Measurements from ENCODE around the gene CCR1.
"Not testable (repeated sequence)": the region's sequence is repeated elsewhere in the genome, so short reads cannot be mapped to it uniquely, and the experiment has no call there.

CCR1 gene

DNA sequence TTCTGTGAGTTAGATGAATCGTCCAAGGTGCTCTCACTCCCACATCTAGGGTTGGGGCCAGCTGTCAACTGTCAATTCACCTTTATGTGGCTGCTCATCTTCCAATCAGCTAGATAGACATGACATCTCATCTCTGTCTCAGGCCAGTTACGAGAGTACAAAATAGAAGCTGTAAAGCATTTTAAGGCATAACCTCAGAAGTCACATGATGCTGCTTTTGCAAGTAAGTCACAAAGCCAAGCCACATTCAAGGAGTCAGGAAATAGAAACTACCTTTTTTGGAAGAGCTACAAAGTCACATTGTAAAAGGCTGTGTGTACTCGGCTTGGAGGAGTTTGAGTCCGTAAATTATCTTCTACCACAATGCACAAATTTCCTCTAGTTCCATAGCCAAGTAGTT, 5.1 kb upstream of the CCR1 start:
- no peak for DNase-seq (ENCODE audit: low read depth in 1 of 2, low spot score in 1 of 2)

DNA sequence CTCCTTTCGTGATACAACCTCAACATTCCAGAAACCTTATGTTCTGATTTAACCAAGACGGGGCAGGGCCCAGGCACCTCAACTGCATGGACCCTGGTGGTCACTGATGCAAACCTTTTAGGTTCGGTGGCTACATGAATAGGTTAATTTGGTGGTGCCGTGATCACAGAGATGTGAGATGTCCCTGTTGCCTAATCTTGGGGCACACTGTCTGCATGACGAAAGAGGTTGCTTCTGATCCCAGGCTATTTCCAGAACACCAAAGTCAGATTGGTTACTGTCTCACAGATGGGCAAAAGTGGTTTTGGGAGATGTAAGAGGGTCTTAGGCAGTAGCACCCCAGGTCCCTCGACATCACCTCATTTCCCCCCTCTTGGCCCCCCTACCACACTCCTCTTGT, 4.0 kb upstream of the CCR1 start:
- no peak for DNase-seq (ENCODE audit: low read depth in 1 of 2, low spot score in 1 of 2)

DNA sequence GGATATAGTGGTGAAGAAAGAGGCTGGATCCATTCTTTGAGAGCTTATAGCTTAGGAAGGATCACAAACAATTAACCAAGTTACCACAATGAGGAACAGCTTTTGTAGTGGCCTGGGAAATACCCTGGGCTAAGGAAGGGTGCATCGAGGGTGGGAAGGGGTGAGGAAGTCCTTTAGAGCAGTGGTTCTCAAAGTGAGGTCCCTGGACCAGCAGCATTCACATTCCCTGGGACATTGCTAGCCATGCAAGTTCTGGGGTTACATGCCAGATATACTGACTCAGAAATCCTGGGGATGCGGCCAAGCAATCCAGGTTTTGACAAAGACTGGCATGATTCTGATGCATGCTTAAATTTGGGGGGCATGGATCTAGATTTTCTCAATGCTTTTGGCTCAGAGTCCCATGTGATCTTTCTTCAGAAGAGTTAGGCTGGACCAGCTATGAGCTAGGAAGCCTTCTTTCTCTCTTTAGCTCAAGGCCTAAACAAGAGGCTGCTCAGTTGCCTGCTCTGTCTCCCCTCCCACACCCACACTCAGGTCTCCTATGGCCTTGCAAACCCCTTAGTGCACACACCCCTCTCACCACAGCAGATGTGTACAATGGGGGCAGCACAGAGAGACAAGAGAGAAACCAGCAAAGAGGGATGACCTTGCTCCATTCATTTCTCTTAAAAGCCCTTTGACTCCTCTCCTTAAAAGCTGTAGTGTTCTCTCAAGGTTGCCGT, 1.8 kb upstream of the CCR1 start:
- no peak for DNase-seq (ENCODE audit: low read depth in 1 of 2, low spot score in 1 of 2)

DNA sequence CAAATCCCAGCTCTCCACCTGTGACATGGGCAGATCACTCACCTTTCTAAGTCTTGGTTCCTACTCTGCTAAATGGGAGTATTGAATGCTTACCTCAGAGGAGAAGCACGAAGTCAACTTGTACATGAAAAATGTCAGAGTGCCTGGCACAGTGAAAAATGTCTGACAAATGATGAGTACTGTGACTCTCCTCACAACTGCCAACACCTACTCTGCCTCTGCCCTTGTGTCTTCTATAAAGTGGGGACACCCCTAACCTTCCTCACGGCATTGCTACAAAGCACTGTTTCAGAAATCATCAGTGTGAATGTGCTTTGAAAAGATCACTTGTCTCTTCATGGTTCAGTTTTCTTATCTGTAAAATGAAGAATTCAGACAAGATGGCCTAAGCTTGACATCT, 940 bp upstream of the CCR1 start:
- no peak for DNase-seq (ENCODE audit: low read depth in 1 of 2, low spot score in 1 of 2)

DNA sequence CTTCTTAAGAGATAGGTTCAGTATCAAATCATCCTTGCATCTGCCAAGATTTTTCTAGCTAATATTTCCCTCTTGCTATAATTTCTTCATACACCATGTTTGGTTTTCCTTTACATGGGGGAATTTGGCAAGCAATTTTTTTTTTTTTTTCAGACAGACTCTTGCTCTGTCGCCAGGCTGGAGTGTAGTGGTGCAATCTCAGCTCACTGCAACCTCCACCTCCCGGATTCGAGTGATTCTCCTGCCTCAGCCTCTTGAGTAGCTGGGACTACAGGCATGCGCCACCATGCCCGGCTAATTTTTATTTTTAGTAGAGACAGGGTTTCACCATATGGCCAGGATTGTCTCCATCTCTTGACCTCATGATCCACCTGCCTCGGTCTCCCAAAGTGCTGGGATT, 599 bp downstream of the CCR1 start:
- not testable (repeated sequence) for DNase-seq (ENCODE audit: low read depth in 1 of 2, low spot score in 1 of 2)

DNA sequence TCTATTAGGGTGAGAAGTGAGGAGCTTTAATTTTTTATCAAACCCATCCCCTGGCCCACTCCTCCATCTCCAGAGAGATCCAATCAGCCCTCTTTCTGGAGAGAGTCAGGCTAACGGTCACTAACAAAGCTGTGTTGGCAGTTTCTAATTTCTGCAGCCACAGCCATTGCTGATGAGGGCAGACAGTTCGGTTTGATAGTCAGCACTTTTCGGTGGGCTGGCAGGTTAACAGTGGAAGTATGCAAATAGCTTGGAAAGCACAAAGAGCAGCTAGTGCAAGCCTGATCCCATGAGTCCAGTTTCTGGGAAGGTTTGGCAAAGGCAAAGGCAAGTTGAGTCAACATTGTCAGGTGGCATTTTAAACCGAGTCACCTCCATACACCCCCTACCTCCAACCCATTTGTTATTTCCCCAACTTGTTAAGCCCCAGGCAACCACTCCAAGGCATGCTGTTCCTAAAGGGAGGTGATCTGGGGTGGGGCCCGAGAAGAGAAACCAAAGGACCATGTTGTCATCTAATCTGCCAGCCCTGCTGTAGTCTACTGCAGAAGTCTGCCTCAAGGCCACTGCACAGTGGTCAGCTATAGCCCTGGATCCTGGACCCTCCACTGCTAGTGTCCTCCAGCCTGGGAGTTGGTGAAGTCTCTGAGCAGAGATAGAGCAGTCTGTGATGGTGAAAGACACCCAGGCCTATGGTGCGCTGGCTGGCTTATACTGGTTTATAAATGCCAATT, 1.7 kb downstream of the CCR1 start:
- no peak for DNase-seq (ENCODE audit: low read depth in 1 of 2, low spot score in 1 of 2)

DNA sequence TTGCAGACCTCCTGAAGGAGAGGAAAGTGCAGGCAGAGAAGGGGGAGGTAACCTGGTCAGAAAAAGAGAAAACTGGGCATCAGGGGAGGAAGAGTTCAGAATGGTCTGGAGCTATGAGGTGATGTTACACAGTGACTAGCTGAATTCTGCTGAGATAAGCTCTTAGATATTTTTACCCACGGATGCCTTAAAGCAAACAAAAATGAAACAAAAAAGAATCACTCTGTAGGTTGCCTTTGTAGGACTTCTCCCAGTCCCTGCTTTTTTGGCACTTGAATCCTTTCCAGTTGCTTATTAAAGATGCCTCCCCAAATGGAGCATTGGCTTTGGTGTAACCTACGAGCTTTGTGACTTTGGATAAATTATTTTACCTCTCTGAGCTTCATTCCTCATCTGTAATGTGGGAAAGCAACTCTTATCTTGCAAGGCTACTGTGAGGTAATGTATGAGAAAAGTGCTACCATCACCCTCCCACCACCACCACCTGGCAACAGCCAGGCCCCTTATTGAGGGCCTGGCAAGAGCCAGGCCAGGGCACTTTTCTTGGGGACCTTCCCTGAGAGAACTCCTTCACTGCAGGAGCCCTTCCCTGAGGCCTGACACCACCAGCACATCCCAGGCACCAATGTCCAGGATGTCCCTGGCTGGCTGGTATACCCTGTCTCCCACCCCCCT, 2.7 kb downstream of the CCR1 start:
- no peak for DNase-seq (ENCODE audit: low read depth in 1 of 2, low spot score in 1 of 2)

DNA sequence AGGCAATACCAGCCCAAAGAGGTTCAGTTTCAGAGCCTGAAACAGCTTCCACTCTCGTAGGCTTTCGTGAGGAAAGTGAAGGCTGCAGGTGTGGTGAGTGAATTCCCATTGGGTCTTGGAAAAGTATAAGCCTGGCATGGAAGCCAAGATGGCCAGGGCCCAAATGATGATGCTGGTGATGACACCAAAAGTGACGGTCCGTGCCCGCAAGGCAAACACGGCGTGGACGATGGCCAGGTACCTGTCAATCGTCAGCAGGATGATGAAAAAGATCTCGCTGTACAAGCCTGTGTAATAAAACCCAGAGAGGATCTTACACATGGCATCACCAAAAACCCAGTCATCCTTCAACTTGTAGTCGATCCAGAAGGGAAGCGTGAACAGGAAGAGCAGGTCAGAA, 4.4 kb downstream of the CCR1 start:
- DNase-seq (ENCODE audit: low read depth in 1 of 2, low spot score in 1 of 2) = no peak

DNA sequence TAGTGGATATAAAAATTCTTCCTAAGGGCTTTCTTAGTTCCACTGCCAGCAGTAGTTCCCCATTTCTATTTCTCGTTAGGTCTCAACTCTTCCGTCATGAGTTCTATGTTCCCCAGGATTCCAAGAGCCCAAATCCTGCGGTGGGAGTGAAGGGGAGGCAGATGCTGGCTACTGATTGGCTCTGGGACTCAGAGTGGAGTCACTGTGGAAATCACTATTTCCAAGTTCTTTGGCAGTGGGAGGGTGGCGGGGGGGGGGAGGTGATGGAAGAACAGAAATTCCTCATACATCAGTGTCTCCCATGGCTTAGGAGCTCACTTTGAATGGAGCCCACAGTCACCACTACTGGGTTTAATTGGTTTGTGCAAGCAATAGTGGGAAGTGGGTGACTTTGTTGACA, 5.6 kb downstream of the CCR1 start:
- DNase-seq (ENCODE audit: low read depth in 1 of 2, low spot score in 1 of 2) = no peak

- DNase-seq (ENCODE audit: low read depth in 1 of 2, low spot score in 1 of 2) = no peak
These were observed 7.3 kb downstream of the CCR1 start for GRCh38 chr3:46200790-46201189.

DNA sequence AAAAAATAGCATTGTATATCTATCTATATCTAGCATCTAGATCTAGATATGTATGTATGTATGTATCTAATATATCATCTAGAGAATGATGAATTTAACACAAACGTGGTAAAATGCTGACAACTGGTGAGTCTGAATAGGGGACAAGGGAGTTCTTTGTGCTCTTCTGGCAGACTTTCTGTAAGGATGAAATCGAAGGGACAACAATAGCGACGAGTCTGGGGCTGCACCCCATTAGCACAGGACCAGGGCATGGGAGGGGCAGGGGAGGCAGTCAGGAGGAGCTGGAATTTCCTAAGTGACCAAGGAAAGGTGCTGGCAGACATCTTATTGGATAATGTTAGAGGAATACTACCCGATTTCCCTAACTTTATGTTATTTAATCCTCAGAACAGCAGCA, 7.9 kb downstream of the CCR1 start:
- no peak for DNase-seq (ENCODE audit: low read depth in 1 of 2, low spot score in 1 of 2)

DNA sequence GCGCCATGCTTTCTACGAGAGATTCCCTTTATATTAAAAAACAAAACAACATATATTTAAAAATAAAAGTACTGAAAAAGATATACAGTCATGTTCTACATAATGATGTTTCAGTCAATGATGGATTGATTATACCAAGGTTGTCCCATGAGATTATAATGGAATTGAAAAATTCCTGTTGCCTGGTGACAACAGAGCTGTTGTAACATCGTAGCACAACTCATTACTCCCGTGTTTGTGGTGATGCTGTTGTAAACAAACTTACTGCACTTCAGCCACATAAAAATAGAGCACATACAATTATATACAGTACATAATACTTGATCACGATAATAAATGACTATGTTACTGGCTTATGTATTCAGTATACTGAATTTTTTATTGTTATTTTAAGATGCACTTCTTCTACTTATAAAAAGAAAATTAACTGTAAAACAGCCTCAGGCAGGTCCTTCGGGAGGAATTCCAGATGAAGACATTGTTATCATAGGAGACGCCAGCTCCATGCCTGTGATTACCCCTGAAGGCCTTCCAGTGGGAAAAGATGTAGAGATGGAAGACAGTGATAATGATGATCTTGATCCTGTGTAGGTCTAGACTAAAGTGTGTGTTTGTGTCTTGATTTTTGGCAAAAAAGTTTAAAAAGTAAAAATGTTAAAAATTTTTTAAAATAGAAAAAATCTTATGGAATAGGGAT, 11.7 kb downstream of the CCR1 start:
- no peak for DNase-seq (ENCODE audit: low read depth in 1 of 2, low spot score in 1 of 2)

GRCh38 chr3:46194868-46195553, 13.1 kb downstream of the CCR1 start:
- no peak for DNase-seq (ENCODE audit: low read depth in 1 of 2, low spot score in 1 of 2)

- DNase-seq (ENCODE audit: low read depth in 1 of 2, low spot score in 1 of 2) = no peak
These were observed 14.7 kb downstream of the CCR1 start for GRCh38 chr3:46193436-46193835.

DNA sequence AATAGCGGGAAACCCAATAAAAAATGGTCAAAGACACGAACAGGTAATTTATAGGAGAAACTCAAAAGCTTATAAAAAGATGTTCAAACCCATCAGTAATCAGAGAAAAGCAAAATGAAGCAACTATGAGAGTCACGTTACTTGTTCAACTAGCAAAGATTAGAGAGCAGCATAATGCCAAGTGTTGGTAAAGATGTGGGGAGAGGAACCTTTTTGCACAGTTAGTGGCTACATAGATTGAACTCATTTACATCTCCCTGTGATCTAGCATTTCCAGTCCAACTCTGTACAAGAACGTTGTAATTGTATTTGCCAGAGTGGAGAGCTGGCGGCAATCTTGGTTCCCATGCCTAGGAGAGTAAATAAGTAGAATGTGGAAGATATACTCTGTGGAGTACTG, 15.2 kb downstream of the CCR1 start:
- DNase-seq (ENCODE audit: low read depth in 1 of 2, low spot score in 1 of 2) = no peak

DNA sequence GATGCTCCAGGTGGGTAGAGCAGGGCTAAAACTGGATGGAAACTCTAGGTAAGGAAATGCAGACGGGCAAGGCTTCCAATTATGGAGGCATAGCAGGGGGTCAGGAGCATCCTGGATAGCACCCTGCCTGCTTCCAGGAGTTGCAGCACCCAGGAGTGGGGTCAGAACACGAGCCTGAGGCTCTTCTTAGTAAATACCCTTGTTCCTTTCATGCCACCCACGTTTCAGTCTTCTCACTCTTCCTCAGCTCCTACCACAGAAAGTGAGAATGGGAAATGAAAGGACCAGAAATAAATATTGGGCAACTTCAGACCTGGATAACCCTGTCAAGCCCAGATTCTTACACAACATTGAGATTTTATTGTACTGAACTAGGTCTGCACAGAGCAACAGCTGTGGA, 16.4 kb downstream of the CCR1 start:
- no peak for DNase-seq (ENCODE audit: low read depth in 1 of 2, low spot score in 1 of 2)

DNA sequence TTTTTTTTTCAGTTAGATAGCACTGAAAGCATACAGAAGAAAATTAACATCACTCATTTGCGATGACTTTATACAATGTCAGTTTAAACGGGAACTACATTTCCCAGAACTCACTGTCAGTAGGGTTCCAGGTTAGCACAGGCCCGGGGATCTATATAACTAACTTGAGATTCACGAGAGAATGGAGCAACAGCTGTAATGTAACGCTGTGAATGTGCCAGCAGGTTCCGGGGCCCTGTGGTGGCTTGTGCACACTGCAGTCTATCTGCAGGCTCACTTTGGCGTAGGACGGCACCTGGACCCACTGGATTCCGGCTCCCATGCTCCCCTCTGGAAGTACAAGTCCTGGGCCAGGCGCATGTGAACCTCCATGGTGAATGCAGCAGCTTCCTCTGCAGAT, 19.4 kb downstream of the CCR1 start:
- DNase-seq (ENCODE audit: low read depth in 1 of 2, low spot score in 1 of 2) = no peak

GRCh38 chr3:46187876-46188275, 20.2 kb downstream of the CCR1 start:
- no peak for DNase-seq (ENCODE audit: low read depth in 1 of 2, low spot score in 1 of 2)

DNA sequence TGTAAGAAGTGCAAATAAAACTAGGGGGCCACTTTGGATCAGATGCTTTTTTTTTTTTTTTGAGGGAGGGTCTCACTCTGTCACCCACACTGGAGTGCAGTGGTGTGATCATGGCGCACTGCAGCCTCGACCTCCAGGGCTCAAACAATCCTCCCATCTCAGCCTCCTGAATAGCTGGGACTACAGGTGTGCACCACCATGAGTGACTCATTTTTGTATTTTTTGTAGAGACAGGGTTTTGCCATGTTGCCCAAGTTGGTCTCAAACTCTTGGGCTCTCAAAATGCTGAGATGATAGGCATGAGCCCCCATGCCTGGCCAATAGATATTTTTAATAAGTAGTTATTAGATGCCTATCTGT, 20.8 kb downstream of the CCR1 start:
- DNase-seq (ENCODE audit: low read depth in 1 of 2, low spot score in 1 of 2) = no peak

- DNase-seq (ENCODE audit: low read depth in 1 of 2, low spot score in 1 of 2) = no peak
These were observed 21.4 kb downstream of the CCR1 start for GRCh38 chr3:46186471-46187340.

Measured in activated CD4-positive, alpha-beta T cell treated with anti-CD3 and anti-CD28 coated beads, Interleukin-2, amount 50 U/mL, for 24 hours (primary cell).